ENCODE results near the gene EIF4EBP3. TPM values are rescaled to one million over a fixed set of nuclear protein-coding genes. Genes with fewer than 3 reads are reported as not detected.

EIF4EBP3 gene
- total and polyA plus RNA-seq, 4 donors: 5.2 to 69.5 (median 20.4) TPM

DNA sequence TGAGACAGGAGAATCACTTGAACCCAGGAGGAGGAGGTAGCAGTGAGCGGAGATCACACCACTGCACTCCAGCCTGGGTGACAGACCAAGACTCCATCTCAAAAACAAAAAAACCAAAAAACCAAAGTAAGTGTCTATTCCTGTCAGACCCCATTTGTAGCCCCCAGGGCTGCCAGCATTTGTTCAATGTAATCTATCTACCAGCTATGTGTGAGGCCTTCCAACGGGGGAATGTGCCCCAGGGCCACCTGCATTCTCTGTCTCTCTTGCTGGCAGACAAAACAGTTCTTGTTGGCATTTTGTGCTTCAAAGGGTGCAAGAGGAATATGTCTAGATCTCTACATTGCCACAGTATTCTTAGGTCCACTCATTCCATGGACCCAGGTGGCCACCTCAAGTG lies 51.4 kb downstream of the EIF4EBP3 start:
- no peaks in the 10 kb centered on the region for H3K27me3 ChIP-seq (ENCODE audit: control insufficient read depth in 3 of 3, insufficient read depth in 3 of 3, low read length in 2 of 3)
- H3K4me1 ChIP-seq (ENCODE audit: control insufficient read depth in 5 of 5, insufficient read depth in 5 of 5, low read length in 5 of 5): peaks cover 0 to 13% (median 0%) of the 10 kb centered on the region in 5 donors
- no peak for DNase-seq
- no peak overlapping the region for H3K4me3 ChIP-seq
- TF ChIP-seq CTCF (IDR thresholded peaks at IDR 0.05; ENCODE audit: control extremely low read depth, extremely low read depth): no peak
- H3K9ac ChIP-seq (ENCODE audit: insufficient read depth in 1 of 2, low read length in 2 of 2): no peak overlapping the region
- no peaks in the 10 kb centered on the region for H3K36me3 ChIP-seq (ENCODE audit: control insufficient read depth in 4 of 4, insufficient read depth in 4 of 4, low read length in 4 of 4)
- H3K27ac ChIP-seq (ENCODE audit: low read depth in 1 of 2, low read length in 1 of 2): no peak overlapping the region
- H3K9me3 ChIP-seq (ENCODE audit: control insufficient read depth in 4 of 4, insufficient read depth in 3 of 4, low read length in 3 of 4): no peaks in the 10 kb centered on the region
- 93 to 95% methylated on average over 2 of the region's 2 CpGs for WGBS, 2 donors
- ATAC-seq (ENCODE audit: insufficient read depth, low FRiP score): no peak

Small RNAs within 50 kb of the gene (small RNA-seq; reads per million reads assigned to genes)
- gene RF00279 (ENCODE audit: low replicate concordance) (not detected), gene RF00443 (ENCODE audit: low replicate concordance) (not detected)

Other genes with a start within 250 kb of the EIF4EBP3 start
- 10 to 100 TPM; 42.0 to 45.3 TPM for gene PFDN1, start 244.6 kb upstream of the EIF4EBP3 start, total RNA-seq
- gene PFDN1, start 244.6 kb upstream of the EIF4EBP3 start, polyA plus RNA-seq: 100 to 1,000 TPM in 1 of 2 donors, 10 to 100 TPM in 1; 57.9 to 108 TPM
- gene HBEGF, start 201.1 kb upstream of the EIF4EBP3 start, total RNA-seq: 10 to 100 TPM; 13.0 to 27.1 TPM
- 10 to 100 TPM; 16.3 to 20.5 TPM for gene HBEGF, start 201.1 kb upstream of the EIF4EBP3 start, polyA plus RNA-seq
- gene SLC4A9, start 187.5 kb upstream of the EIF4EBP3 start, total RNA-seq: under 1 TPM; 0.11 to 0.18 TPM
- gene SLC4A9, start 187.5 kb upstream of the EIF4EBP3 start, polyA plus RNA-seq: under 1 TPM; 0.05 to 0.06 TPM
- gene ANKHD1, start 145.8 kb upstream of the EIF4EBP3 start, total RNA-seq: 100 to 1,000 TPM; 123 to 200 TPM
- 10 to 100 TPM; 53.0 to 58.6 TPM for gene ANKHD1, start 145.8 kb upstream of the EIF4EBP3 start, polyA plus RNA-seq
- 10 to 100 TPM; 14.0 to 36.0 TPM for gene SRA1, start 9.8 kb downstream of the EIF4EBP3 start, total RNA-seq
- gene SRA1, start 9.8 kb downstream of the EIF4EBP3 start, polyA plus RNA-seq: 10 to 100 TPM; 37.7 to 45.5 TPM
- gene APBB3, start 16.9 kb downstream of the EIF4EBP3 start, total RNA-seq: 10 to 100 TPM; 31.6 to 36.1 TPM
- gene APBB3, start 16.9 kb downstream of the EIF4EBP3 start, polyA plus RNA-seq: 10 to 100 TPM; 24.7 to 25.5 TPM
- gene SLC35A4, start 17.2 kb downstream of the EIF4EBP3 start, total RNA-seq: 10 to 100 TPM; 10.7 to 94.4 TPM
- gene SLC35A4, start 17.2 kb downstream of the EIF4EBP3 start, polyA plus RNA-seq: 10 to 100 TPM; 41.0 to 91.5 TPM
- gene CD14, start 85.5 kb downstream of the EIF4EBP3 start, total RNA-seq: 10 to 100 TPM; 57.9 to 86.0 TPM
- 100 to 1,000 TPM in 1 of 2 donors, 10 to 100 TPM in 1; 74.5 to 357 TPM for gene CD14, start 85.5 kb downstream of the EIF4EBP3 start, polyA plus RNA-seq
- 10 to 100 TPM in 1 of 2 donors, 1 to 10 TPM in 1; 9.0 to 14.9 TPM for gene TMCO6, start 91.8 kb downstream of the EIF4EBP3 start, total RNA-seq
- gene TMCO6, start 91.8 kb downstream of the EIF4EBP3 start, polyA plus RNA-seq: 10 to 100 TPM; 13.2 to 25.8 TPM
- gene NDUFA2, start 100.0 kb downstream of the EIF4EBP3 start, total RNA-seq: 10 to 100 TPM; 35.4 to 57.9 TPM
- gene NDUFA2, start 100.0 kb downstream of the EIF4EBP3 start, polyA plus RNA-seq: 100 to 1,000 TPM; 133 to 365 TPM
- gene IK, start 100.2 kb downstream of the EIF4EBP3 start, total RNA-seq: 100 to 1,000 TPM in 1 of 2 donors, 10 to 100 TPM in 1; 85.3 to 104 TPM
- 10 to 100 TPM; 58.3 to 95.7 TPM for gene IK, start 100.2 kb downstream of the EIF4EBP3 start, polyA plus RNA-seq
- gene WDR55, start 117.2 kb downstream of the EIF4EBP3 start, total RNA-seq: 10 to 100 TPM; 15.0 to 25.5 TPM
- gene WDR55, start 117.2 kb downstream of the EIF4EBP3 start, polyA plus RNA-seq: 10 to 100 TPM; 16.6 to 17.9 TPM
- 1 to 10 TPM in 1 of 2 donors, under 1 TPM in 1; 0.60 to 1.7 TPM for gene DND1, start 125.9 kb downstream of the EIF4EBP3 start, total RNA-seq
- gene DND1, start 125.9 kb downstream of the EIF4EBP3 start, polyA plus RNA-seq: 1 to 10 TPM; 1.5 to 1.9 TPM
- 10 to 100 TPM; 46.9 to 54.6 TPM for gene HARS1, start 143.7 kb downstream of the EIF4EBP3 start, total RNA-seq
- gene HARS1, start 143.7 kb downstream of the EIF4EBP3 start, polyA plus RNA-seq: 10 to 100 TPM; 43.8 to 49.8 TPM
- gene HARS2, start 143.8 kb downstream of the EIF4EBP3 start, total RNA-seq: 10 to 100 TPM; 24.6 to 37.2 TPM
- gene HARS2, start 143.8 kb downstream of the EIF4EBP3 start, polyA plus RNA-seq: 10 to 100 TPM; 15.6 to 18.8 TPM
- 10 to 100 TPM; 30.2 to 43.3 TPM for gene ZMAT2, start 152.8 kb downstream of the EIF4EBP3 start, total RNA-seq
- gene ZMAT2, start 152.8 kb downstream of the EIF4EBP3 start, polyA plus RNA-seq: 10 to 100 TPM; 52.1 to 73.8 TPM
- gene PCDHA1, start 238.5 kb downstream of the EIF4EBP3 start, total RNA-seq: not detected
- under 1 TPM; 0.02 to 0.30 TPM for gene PCDHA1, start 238.5 kb downstream of the EIF4EBP3 start, polyA plus RNA-seq
- under 1 TPM; 0.15 to 0.43 TPM for gene PCDHA2, start 247.2 kb downstream of the EIF4EBP3 start, total RNA-seq
- under 1 TPM in 1 of 2 donors, not detected in 1; 0.02 TPM for gene PCDHA2, start 247.2 kb downstream of the EIF4EBP3 start, polyA plus RNA-seq